Uterus (tissue), 2 donors: ENCODE measurements around the gene SHC4.

ENCODE experiments used
- POLR2A ChIP-seq, 2 donors: fragments of 450-650 bp; IDR thresholded peaks; one replicate each; pipeline ENCODE4 v1.6.1; 2016; ENCODE audit warnings: antibody characterized with exemption in 2 of 2, mild to moderate bottlenecking in 1 of 2, moderate library complexity in 1 of 2
- TF ChIP-seq, protein P1 (sequence below), 4 experiments: fragments of 200-600 bp in 2 of 4; fragments of 450-650 bp in 2 of 4; sonication (generic) in 2 of 4; IDR thresholded peaks; one replicate each; pipeline ENCODE4 v1.5.1; 2016 to 2019; ENCODE audit warnings: antibody characterized with exemption in 4 of 4, mild to moderate bottlenecking in 2 of 4, moderate library complexity in 1 of 4

DNA sequence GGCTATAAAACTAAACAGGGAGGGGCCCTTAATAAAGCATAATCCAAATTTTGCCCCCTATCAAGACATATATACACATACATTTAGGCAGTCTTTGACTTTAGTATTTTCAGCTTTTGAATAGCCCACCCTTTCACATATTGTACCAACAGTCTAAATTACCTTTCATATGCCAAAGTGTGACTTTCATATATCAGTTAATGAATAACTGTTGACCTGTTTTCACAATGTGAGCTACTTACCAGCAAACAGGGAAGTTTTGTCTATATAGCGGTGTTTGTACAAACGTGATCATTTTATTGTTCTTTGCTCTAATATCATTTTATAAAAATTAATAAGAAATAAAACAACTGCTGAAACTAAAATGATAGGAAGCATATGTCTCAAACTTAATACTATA lies 180.8 kb downstream of the SHC4 start:
- TF ChIP-seq, protein P1, sequence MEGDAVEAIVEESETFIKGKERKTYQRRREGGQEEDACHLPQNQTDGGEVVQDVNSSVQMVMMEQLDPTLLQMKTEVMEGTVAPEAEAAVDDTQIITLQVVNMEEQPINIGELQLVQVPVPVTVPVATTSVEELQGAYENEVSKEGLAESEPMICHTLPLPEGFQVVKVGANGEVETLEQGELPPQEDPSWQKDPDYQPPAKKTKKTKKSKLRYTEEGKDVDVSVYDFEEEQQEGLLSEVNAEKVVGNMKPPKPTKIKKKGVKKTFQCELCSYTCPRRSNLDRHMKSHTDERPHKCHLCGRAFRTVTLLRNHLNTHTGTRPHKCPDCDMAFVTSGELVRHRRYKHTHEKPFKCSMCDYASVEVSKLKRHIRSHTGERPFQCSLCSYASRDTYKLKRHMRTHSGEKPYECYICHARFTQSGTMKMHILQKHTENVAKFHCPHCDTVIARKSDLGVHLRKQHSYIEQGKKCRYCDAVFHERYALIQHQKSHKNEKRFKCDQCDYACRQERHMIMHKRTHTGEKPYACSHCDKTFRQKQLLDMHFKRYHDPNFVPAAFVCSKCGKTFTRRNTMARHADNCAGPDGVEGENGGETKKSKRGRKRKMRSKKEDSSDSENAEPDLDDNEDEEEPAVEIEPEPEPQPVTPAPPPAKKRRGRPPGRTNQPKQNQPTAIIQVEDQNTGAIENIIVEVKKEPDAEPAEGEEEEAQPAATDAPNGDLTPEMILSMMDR (IDR thresholded peaks at IDR 0.05), result no peak
- no peak for TF ChIP-seq POLR2A (IDR thresholded peaks at IDR 0.05)
